CD4-positive, alpha-beta T cell treated with Interleukin-15 for 4 hours (primary cell): ENCODE results near the gene APC2.
"Not testable (repeated sequence)": the region's sequence is repeated elsewhere in the genome, so short reads cannot be mapped to it uniquely, and the experiment has no call there.

Experiments
- DNase-seq: peaks from one replicate; pipeline ENCODE4 v3.0.0-alpha.2; 2020; ENCODE audit warnings: low spot score

The APC2 gene

GRCh38 chr19:1511318-1512317 lies 61.7 kb downstream of the APC2 start:
- DNase-seq, result no peak

- peak; percentile 53 for DNase-seq
These were observed 63.0 kb downstream of the APC2 start, which contains the start of gene ADAMTSL5 for GRCh38 chr19:1512671-1513498. Gene ADAMTSL5, minus strand, starts transcription at chr19:1513019. Its CDS starts 2,076 bp downstream, at chr19:1510943.

GRCh38 chr19:1513499-1514294 lies 63.8 kb downstream of the APC2 start:
- peak; percentile 61 for DNase-seq

GRCh38 chr19:1514295-1514661 lies 64.4 kb downstream of the APC2 start:
- no peak for DNase-seq

GRCh38 chr19:1514986-1515721 lies 65.2 kb downstream of the APC2 start:
- no peak for DNase-seq

- no peak for DNase-seq
These were observed 66.5 kb downstream of the APC2 start for GRCh38 chr19:1516395-1516753.

GRCh38 chr19:1518471-1518870 lies 68.5 kb downstream of the APC2 start:
- DNase-seq, result no peak

GRCh38 chr19:1519802-1520201 lies 69.9 kb downstream of the APC2 start:
- not testable (repeated sequence) for DNase-seq

GRCh38 chr19:1520203-1520780 lies 70.4 kb downstream of the APC2 start:
- no peak for DNase-seq

- DNase-seq, result no peak
These were observed 71.7 kb downstream of the APC2 start for GRCh38 chr19:1521636-1522035.

- DNase-seq, result no peak
These were observed 72.1 kb downstream of the APC2 start for GRCh38 chr19:1522061-1522460.

GRCh38 chr19:1522838-1523237 lies 72.9 kb downstream of the APC2 start:
- DNase-seq, result no peak
